Motor neuron (in vitro differentiated cells): ENCODE measurements around the gene PTPN4. TPM values are rescaled to one million over a fixed set of nuclear protein-coding genes. Genes with fewer than 3 reads are reported as not detected.
A peak's percentile ranks its signal among the peaks of the same experiment; 100 is the strongest.

ENCODE experiments used
- ATAC-seq, 8 experiments: fragments of 200-7000 bp; cut with Tn5 transposase; replicated peaks in 6 of 8; 2 replicates each; pipeline ENCODE4 v1.8.0; 2021; ENCODE audit warnings: mild to moderate bottlenecking in 8 of 8, moderate library complexity in 8 of 8
- H3K27ac ChIP-seq, 2 donors: fragments of 250-450 bp; sonication (Bioruptor Pico); 2 replicates each; pipeline ENCODE4 v1.9.0; 2021; ENCODE audit warnings: antibody characterized with exemption in 2 of 2, mild to moderate bottlenecking in 2 of 2, moderate library complexity in 1 of 2
- H3K4me1 ChIP-seq, 2 donors: fragments of 250-450 bp; sonication (Bioruptor Pico); replicated peaks in 1 of 2; 2 replicates each; pipeline ENCODE4 v1.6.1; 2021; ENCODE audit warnings: antibody characterized with exemption in 2 of 2, mild to moderate bottlenecking in 2 of 2, moderate library complexity in 1 of 2
- H3K4me3 ChIP-seq, 5 donors: fragments of 250-450 bp; sonication (Bioruptor Pico); 2 replicates each; pipeline ENCODE4 v1.9.0; 2021; ENCODE audit warnings: antibody characterized with exemption in 5 of 5, mild to moderate bottlenecking in 5 of 5, moderate library complexity in 4 of 5
- WGBS, 10 experiments: fragments of 450-650 bp; shearing (Covaris generic); methylation state at CpG; one replicate each; pipeline ENCODE4 v1.0.0; 2022; 5-methylcytosine and 5-hydroxymethylcytosine counted together
- in situ Hi-C, 9 experiments: fragments of 400-800 bp; cut with MboI; loops; one replicate each; pipeline ENCODE4 v1.15.0; 2021; ENCODE audit warnings: low sequenced_read_pairs in 9 of 9, low pct_unique_long_range_greater_than_20kb in 2 of 9; ENCODE audit not compliant: unreplicated experiment in 9 of 9
- total RNA-seq, 8 experiments: library from RNA; unstranded; fragments of 300-600 nt; gene quantifications; 2 replicates each; pipeline versions ENCODE4 v1.2.3 to v1.2.4, GENCODE V29; 2022

The PTPN4 gene
- total RNA-seq = 10 to 100 TPM; 10.9 to 37.1 (median 20.4) TPM

DNA sequence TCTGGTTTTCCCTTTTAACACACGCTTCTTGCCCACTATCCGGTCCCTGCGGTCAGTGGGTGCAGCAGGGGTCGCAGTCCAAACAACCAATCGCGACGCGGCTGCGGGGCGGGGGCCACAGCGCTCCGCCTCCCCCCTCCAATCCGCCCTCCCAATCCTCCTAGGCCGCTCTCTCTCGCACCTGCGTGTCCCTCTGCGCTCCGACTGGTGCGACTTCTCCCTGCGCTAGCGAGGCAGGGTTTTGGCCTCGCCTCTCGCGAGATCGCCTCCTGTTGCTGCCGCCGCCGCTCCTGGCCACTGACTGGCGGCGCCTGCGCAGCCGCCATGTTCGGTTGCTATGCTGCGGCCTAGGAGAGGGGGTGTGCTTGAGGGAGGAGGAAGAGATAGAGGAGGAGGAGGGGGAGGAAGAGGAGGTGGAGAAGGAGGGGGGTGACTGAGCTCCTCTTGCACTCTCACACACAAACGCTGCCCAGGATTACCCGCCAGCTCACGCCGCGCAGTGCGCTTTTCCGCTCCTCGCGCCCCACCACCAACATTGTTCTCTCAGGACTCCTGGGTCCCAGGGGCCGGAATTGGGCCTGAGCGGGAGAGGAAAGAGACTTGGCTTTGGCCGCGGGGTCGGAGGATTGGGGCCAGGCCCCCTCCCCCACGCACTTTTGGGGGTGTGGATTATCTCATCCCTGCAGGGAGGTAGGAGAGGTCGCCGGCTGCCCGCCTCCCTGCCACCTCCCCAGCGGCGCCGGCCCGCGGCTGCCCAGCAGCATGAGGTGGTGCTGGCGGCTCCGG is at the start of gene PTPN4:
Gene PTPN4 (plus strand): TSS at position 472 of the 786 bp plus-strand sequence. CDS start 49,932 bp downstream, outside the sequence.
- in situ Hi-C loops = no loop called here
- peak; percentile 93 to 96 (median 94) for ATAC-seq
- peak within 1 kb of the TSS; percentile 66 to 89 (median 73) for H3K4me3 ChIP-seq
- peak within 1 kb of the TSS; percentile 83 for H3K27ac ChIP-seq
- peaks cover 9 to 24% of the 10 kb centered on the region in 2 donors for H3K4me1 ChIP-seq
- 0% methylated on average over 1 to 13 of the region's 59 CpGs; no CpG with 5 or more reads in 4 of the 10 experiments for WGBS, 10 experiments

- H3K4me3 ChIP-seq = no peak overlapping the region
- H3K4me1 ChIP-seq = no peaks in the 10 kb centered on the region
- in situ Hi-C loops = no loop called here
- ATAC-seq = no peak
- WGBS, 10 experiments = 50 to 100% (median 100%) methylated on average over 1 to 5 of the region's 8 CpGs; no CpG with 5 or more reads in 5 of the 10 experiments
- H3K27ac ChIP-seq = no peak overlapping the region
These were observed 49.4 kb upstream of the PTPN4 start for GRCh38 chr2:119710281-119710680.

DNA sequence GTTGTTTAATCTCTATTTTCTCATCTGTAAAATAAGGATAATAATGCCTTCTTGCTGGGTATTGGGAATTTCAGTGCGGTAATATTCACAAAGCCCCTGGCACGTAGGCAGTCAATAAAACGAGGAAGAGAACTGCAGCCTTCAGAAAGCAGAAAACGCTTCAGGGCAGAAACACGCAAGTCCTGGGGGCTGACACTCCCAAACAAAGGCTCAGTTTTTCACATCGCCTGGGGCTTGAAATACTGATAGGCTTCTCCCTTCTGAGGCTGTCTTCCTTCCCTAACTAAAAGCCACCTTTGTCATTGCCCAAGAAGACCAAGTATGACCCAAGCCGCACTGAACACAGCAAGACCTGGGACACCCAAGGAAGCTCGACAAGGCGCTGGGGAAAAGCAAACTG is 48.4 kb upstream of the PTPN4 start:
- in situ Hi-C loops = no loop called here
- no peak overlapping the region for H3K27ac ChIP-seq
- 68 to 93% (median 86%) methylated on average over 2 to 9 of the region's 9 CpGs for WGBS, 10 experiments
- H3K4me3 ChIP-seq = no peak overlapping the region
- no peak for ATAC-seq
- no peaks in the 10 kb centered on the region for H3K4me1 ChIP-seq

DNA sequence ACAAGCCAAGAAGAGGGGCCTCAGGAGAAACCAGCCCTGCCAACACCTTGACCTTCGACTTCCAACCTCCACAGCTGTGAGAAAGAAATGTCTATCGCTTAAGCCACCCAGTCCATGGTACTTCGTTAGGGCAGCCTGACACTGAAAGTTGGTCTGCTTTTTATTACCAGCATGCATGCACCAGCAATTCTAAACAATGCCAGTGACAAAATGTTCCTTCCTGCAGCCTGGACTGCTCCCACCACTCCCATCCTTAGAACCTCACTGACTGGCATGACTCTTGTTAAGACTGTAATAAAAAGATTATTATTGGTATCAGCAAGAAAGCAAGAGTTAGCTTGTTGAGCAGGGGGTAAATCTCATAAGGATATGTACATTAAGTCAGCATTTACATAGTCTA is 47.2 kb upstream of the PTPN4 start:
- ATAC-seq = no peak
- 39 to 100% (median 93%) methylated on average over 2 to 3 of the region's 3 CpGs; no CpG with 5 or more reads in 3 of the 10 experiments for WGBS, 10 experiments
- H3K27ac ChIP-seq = no peak overlapping the region
- H3K4me3 ChIP-seq = no peak overlapping the region
- in situ Hi-C loops = no loop called here
- H3K4me1 ChIP-seq = no peaks in the 10 kb centered on the region

- peak in 1 of 8 experiments; percentile 24 for ATAC-seq
These were observed 45.8 kb upstream of the PTPN4 start for GRCh38 chr2:119713819-119714490.

DNA sequence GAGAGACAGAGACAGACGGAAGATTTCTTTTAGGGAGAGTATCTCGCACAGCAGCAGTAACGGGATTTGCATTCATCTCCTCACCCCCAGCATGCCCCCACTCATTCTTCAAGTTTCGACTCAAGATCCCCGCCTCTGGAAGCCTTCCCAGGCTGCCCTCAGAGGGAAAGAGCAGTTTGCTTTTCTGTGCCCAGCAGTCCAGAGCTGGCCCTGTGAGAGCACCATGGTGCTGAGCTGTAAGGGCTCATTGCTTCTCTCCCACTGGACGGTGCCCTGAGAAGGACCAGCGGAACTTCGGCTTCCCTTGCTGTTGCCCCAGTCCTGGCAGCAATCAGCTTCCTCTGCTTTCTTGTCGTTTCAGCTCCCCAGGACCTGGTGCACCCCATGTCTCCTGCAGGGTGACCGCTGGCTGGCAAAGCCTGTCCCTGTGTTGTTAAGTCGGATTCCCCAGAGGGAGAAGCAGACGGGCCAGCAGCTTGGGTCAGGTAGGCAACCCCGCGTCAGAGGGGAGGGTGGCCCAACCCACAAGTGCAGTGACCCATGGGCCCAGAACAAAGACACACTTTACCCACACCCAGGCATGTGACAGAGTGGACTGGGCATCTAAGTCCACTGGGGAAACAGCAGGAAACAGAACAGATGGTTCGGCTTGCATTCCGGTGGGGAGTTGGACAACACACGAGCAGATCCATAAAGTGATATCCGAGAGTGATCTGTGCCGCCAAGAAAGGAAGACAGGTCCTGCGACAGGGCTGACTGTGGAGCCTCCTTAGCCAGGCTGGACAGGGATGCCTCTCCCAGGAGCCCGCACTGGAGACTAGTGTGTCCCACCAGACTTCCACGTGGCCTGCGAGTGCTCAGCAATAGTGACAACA is 44.1 kb upstream of the PTPN4 start:
- Histone ChIP-seq H3K4me3 (no peak overlapping the region), H3K4me1 (no peaks in the 10 kb centered on the region), H3K27ac (no peak overlapping the region)
- ATAC-seq = no peak
- in situ Hi-C loops = no loop called here
- WGBS, 10 experiments = 60 to 100% (median 85%) methylated on average over 2 to 10 of the region's 23 CpGs

More at GRCh38 chr2:119713819-119714490, 45.8 kb upstream of the PTPN4 start:
- Histone ChIP-seq H3K27ac (no peak overlapping the region), H3K4me3 (no peak overlapping the region), H3K4me1 (no peaks in the 10 kb centered on the region)
- in situ Hi-C loops = no loop called here
- WGBS, 10 experiments = 0 to 100% (median 72%) methylated on average over 1 to 5 of the region's 7 CpGs

DNA sequence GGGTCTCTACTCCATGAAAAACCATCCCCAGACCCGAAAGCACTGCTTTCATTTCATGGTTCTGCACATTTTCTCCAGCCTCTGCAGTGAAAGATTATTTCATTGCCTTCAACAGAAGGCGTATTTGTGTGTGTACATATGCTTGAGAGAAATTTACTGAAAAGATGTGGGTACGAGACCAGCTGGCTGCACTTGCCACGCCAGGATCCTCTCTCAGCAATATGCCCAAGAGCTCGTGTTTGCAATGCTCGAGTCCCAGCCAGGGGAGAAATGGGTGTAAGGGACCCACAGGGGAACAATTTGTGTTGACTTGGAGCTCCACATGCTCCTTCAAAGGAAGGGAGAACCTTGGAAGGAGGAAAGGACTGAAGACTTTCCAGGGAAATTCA is 43.4 kb upstream of the PTPN4 start:
- Histone ChIP-seq H3K4me1 (no peaks in the 10 kb centered on the region), H3K4me3 (no peak overlapping the region), H3K27ac (no peak overlapping the region)
- in situ Hi-C loops = no loop called here
- ATAC-seq = no peak
- 0 to 84% (median 80%) methylated on average over 1 to 5 of the region's 6 CpGs; no CpG with 5 or more reads in 1 of the 10 experiments for WGBS, 10 experiments

- H3K4me1 ChIP-seq = no peaks in the 10 kb centered on the region
- 40 to 92% (median 75%) methylated on average over 1 to 8 of the region's 12 CpGs for WGBS, 10 experiments
- no peak overlapping the region for H3K27ac ChIP-seq
- no peak overlapping the region for H3K4me3 ChIP-seq
- no peak for ATAC-seq
- in situ Hi-C loops = no loop called here
These were observed 41.0 kb upstream of the PTPN4 start for GRCh38 chr2:119718501-119719260.

- in situ Hi-C loops = no loop called here
- 40 to 100% (median 83%) methylated on average over 1 to 3 of the region's 3 CpGs; no CpG with 5 or more reads in 6 of the 10 experiments for WGBS, 10 experiments
- no peak for ATAC-seq
These were observed 40.5 kb upstream of the PTPN4 start for GRCh38 chr2:119719261-119719627.

GRCh38 chr2:119721043-119721442 is 38.7 kb upstream of the PTPN4 start:
- no peak overlapping the region for H3K27ac ChIP-seq
- no peaks in the 10 kb centered on the region for H3K4me1 ChIP-seq
- WGBS, 10 experiments = 0 to 100% (median 90%) methylated on average over 1 of the region's 1 CpG; no CpG with 5 or more reads in 4 of the 10 experiments
- no peak overlapping the region for H3K4me3 ChIP-seq
- in situ Hi-C loops = no loop called here
- no peak for ATAC-seq

More at GRCh38 chr2:119719261-119719627, 40.5 kb upstream of the PTPN4 start:
- H3K4me1 ChIP-seq = no peaks in the 10 kb centered on the region
- no peak overlapping the region for H3K27ac ChIP-seq
- H3K4me3 ChIP-seq = no peak overlapping the region

DNA sequence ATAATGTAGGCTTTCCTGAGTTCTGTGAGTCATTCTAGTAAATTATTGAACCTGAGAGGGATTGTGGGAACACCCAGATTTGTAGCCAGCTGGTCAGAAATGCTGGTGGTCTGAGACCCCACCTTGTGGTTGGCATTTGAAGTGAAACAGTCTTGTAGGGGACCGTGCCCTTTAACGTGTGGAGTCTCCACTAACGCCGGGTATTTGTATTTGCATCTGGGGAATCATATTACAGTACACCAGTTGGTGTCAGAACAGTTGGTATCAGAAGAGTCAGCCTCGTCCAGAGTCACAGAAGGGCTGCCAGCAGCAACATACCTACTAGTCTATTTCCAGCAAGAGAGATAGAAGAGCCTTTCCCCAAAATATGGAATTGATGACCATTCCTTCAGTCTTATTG is 38.3 kb upstream of the PTPN4 start:
- ATAC-seq = no peak
- H3K4me1 ChIP-seq = no peaks in the 10 kb centered on the region
- no peak overlapping the region for H3K27ac ChIP-seq
- WGBS, 10 experiments = 53 to 93% (median 75%) methylated on average over 1 to 5 of the region's 5 CpGs; no CpG with 5 or more reads in 2 of the 10 experiments
- H3K4me3 ChIP-seq = no peak overlapping the region
- in situ Hi-C loops = no loop called here

- H3K27ac ChIP-seq = no peak overlapping the region
- H3K4me3 ChIP-seq = no peak overlapping the region
- no peaks in the 10 kb centered on the region for H3K4me1 ChIP-seq
- WGBS, 10 experiments = 31 to 100% (median 78%) methylated on average over 1 to 4 of the region's 4 CpGs
- ATAC-seq = no peak
- in situ Hi-C loops = no loop called here
These were observed 37.8 kb upstream of the PTPN4 start for GRCh38 chr2:119721904-119722303.
